Middle frontal gyrus (tissue), 1 donor: Measurements from ENCODE around the gene PINLYP.

Source experiments
- DNase-seq: peaks from one replicate; pipeline ENCODE4 v3.0.0-alpha.2; 2015; ENCODE audit warnings: low spot score; ENCODE audit errors: extremely low spot score

Gene PINLYP

GRCh38 chr19:43548706-43549105, 26.9 kb upstream of the PINLYP start:
- no peak for DNase-seq

- no peak for DNase-seq
These were observed 24.0 kb upstream of the PINLYP start for GRCh38 chr19:43551399-43552197.

GRCh38 chr19:43552198-43552450, 23.5 kb upstream of the PINLYP start:
- DNase-seq: no peak

GRCh38 chr19:43552616-43553015, 23.0 kb upstream of the PINLYP start:
- no peak for DNase-seq

GRCh38 chr19:43553656-43554055, 21.9 kb upstream of the PINLYP start:
- DNase-seq: no peak

GRCh38 chr19:43554317-43554895, 21.2 kb upstream of the PINLYP start:
- no peak for DNase-seq

GRCh38 chr19:43555185-43555770, 20.3 kb upstream of the PINLYP start:
- DNase-seq: peak; percentile 78

- no peak for DNase-seq
These were observed 14.9 kb upstream of the PINLYP start for GRCh38 chr19:43560687-43561086.

GRCh38 chr19:43561139-43561970, 14.2 kb upstream of the PINLYP start:
- no peak for DNase-seq

GRCh38 chr19:43562226-43562697, 13.3 kb upstream of the PINLYP start:
- DNase-seq: no peak

GRCh38 chr19:43562698-43563241, 12.8 kb upstream of the PINLYP start:
- peak; percentile 82 for DNase-seq

- DNase-seq: no peak
These were observed 11.7 kb upstream of the PINLYP start for GRCh38 chr19:43563816-43564457.

- no peak for DNase-seq
These were observed 10.8 kb upstream of the PINLYP start for GRCh38 chr19:43564800-43565199.

GRCh38 chr19:43569657-43570056, 5.9 kb upstream of the PINLYP start:
- no peak for DNase-seq

- no peak for DNase-seq
These were observed 5.3 kb upstream of the PINLYP start for GRCh38 chr19:43570174-43570791.

- DNase-seq: no peak
These were observed 3.4 kb upstream of the PINLYP start for GRCh38 chr19:43572171-43572588.

GRCh38 chr19:43574424-43575155, 1.0 kb upstream of the PINLYP start:
- DNase-seq: no peak

GRCh38 chr19:43575955-43576878, 616 bp downstream of the PINLYP start:
- DNase-seq: no peak

GRCh38 chr19:43578787-43579186, 3.2 kb downstream of the PINLYP start:
- DNase-seq: no peak
